GM10248 (cell line): ENCODE results near the gene OXNAD1.

Experiments
- CTCF ChIA-PET: fragments of 300-600 bp; sonication (Branson Sonifier 250); formaldehyde crosslinking; extraction: SDS; loops from one replicate; lab custom pipeline; 2021; ENCODE audit warnings: antibody characterized with exemption; lab: Yijun Ruan, JAX
- POLR2A ChIA-PET: fragments of 350-650 bp; sonication (Branson Sonifier 250); formaldehyde crosslinking; extraction: SDS; loops from one replicate; lab custom pipeline; 2020; ENCODE audit warnings: antibody characterized with exemption; lab: Yijun Ruan, JAX
- DNase-seq: peaks from one replicate; pipeline ENCODE4 v3.0.0; 2012; ENCODE audit errors: extremely low spot score
- CTCF ChIP-seq: IDR thresholded peaks from 2 replicates; pipeline ENCODE4 v1.5.1; 2012; ENCODE audit warnings: mild to moderate bottlenecking, low read depth; ENCODE audit errors: extremely low read depth, missing control alignments, control extremely low read depth

The OXNAD1 gene

GRCh38 chr3:16227566-16227965 lies 37.4 kb upstream of the OXNAD1 start:
- CTCF ChIA-PET: interaction anchor here (0.8 kb wide), 1 partner anchor 21 kb away, joined by 3 read pairs; no protein-coding TSS in a partner anchor
- DNase-seq: no peak
- POLR2A ChIA-PET: interaction anchor here (0.6 kb wide), 1 partner anchor 107 kb away, joined by 3 read pairs; no protein-coding TSS in a partner anchor
- no peak for TF ChIP-seq CTCF

- no peak for TF ChIP-seq CTCF
- POLR2A ChIA-PET: no interaction called here
- no peak for DNase-seq
- CTCF ChIA-PET: interaction anchor here (1.3 to 1.4 kb wide), 2 partner anchors 14 to 51 kb away, joined by 3 read pairs; no protein-coding TSS in a partner anchor
Measured at GRCh38 chr3:16229681-16230080, 35.3 kb upstream of the OXNAD1 start.

- POLR2A ChIA-PET: no interaction called here
- no peak for TF ChIP-seq CTCF
- CTCF ChIA-PET: interaction anchor here (0.9 to 1.1 kb wide), 3 partner anchors 12 to 51 kb away, joined by 3 to 6 read pairs (median 4); no protein-coding TSS in a partner anchor
- DNase-seq: no peak
Measured at GRCh38 chr3:16231983-16232382, 33.0 kb upstream of the OXNAD1 start.

GRCh38 chr3:16233806-16234205 lies 31.2 kb upstream of the OXNAD1 start:
- DNase-seq: no peak
- CTCF ChIA-PET: interaction anchor here (1.2 to 1.8 kb wide), 2 partner anchors 14 to 17 kb away, joined by 3 to 4 read pairs; no protein-coding TSS in a partner anchor
- POLR2A ChIA-PET: no interaction called here
- no peak for TF ChIP-seq CTCF

- ChIA-PET CTCF (interaction anchor here (1.0 to 1.8 kb wide), 3 partner anchors 13 to 185 kb away, joined by 3 to 4 read pairs (median 4); no protein-coding TSS in a partner anchor), POLR2A (no interaction called here)
- no peak for DNase-seq
- TF ChIP-seq CTCF: no peak
Measured at GRCh38 chr3:16234281-16234680, 30.7 kb upstream of the OXNAD1 start.

- ChIA-PET CTCF (no interaction called here), POLR2A (no interaction called here)
- no peak for DNase-seq
- no peak for TF ChIP-seq CTCF
Measured at GRCh38 chr3:16236030-16236639, 28.9 kb upstream of the OXNAD1 start.
